ENCODE data around the gene OR6Y1. TPM values are rescaled to one million over a fixed set of nuclear protein-coding genes. Genes with fewer than 3 reads are reported as not detected.

The OR6Y1 gene
- total RNA-seq, 1 donor from 2014 or later, result not detected

- no peak for DNase-seq (ENCODE audit: low spot score)
- Histone ChIP-seq H3K4me3 (no peak overlapping the region), H4K20me1 (ENCODE audit: low read depth) (no peaks in the 10 kb centered on the region), H3K27me3 (no peaks in the 10 kb centered on the region), H3K9me3 (ENCODE audit: low read depth) (no peaks in the 10 kb centered on the region), H3F3A (ENCODE audit: low read depth) (no peaks in the 10 kb centered on the region), H3K27ac (no peak overlapping the region), H3K36me3 (no peaks in the 10 kb centered on the region), H3K4me2 (no peak overlapping the region), H3K4me1 (peaks cover 13% of the 10 kb centered on the region), H3K79me2 (ENCODE audit: low read depth) (no peaks in the 10 kb centered on the region), H3K9ac (no peak overlapping the region), H2AFZ (replicated peaks) (no peak overlapping the region)
- H3K27ac Mint-ChIP-seq, result no peak overlapping the region
- peaks cover 4% of the 10 kb centered on the region for H3K9me3 Mint-ChIP-seq
- H3K4me1 Mint-ChIP-seq, result no peaks in the 10 kb centered on the region
- TF ChIP-seq, protein P1, sequence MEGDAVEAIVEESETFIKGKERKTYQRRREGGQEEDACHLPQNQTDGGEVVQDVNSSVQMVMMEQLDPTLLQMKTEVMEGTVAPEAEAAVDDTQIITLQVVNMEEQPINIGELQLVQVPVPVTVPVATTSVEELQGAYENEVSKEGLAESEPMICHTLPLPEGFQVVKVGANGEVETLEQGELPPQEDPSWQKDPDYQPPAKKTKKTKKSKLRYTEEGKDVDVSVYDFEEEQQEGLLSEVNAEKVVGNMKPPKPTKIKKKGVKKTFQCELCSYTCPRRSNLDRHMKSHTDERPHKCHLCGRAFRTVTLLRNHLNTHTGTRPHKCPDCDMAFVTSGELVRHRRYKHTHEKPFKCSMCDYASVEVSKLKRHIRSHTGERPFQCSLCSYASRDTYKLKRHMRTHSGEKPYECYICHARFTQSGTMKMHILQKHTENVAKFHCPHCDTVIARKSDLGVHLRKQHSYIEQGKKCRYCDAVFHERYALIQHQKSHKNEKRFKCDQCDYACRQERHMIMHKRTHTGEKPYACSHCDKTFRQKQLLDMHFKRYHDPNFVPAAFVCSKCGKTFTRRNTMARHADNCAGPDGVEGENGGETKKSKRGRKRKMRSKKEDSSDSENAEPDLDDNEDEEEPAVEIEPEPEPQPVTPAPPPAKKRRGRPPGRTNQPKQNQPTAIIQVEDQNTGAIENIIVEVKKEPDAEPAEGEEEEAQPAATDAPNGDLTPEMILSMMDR (IDR thresholded peaks at IDR 0.05), result no peak
- TF ChIP-seq EZH2 (IDR thresholded peaks at IDR 0.05) (no peak), EZH2phosphoT487 (IDR thresholded peaks at IDR 0.05) (no peak)
- no peaks in the 10 kb centered on the region for H3K36me3 Mint-ChIP-seq
- H3K4me3 Mint-ChIP-seq, result no peak overlapping the region
- no peaks in the 10 kb centered on the region for H3K27me3 Mint-ChIP-seq (ENCODE audit: insufficient read depth, low read depth)
Observed at GRCh38 chr1:158583962-158584361, 29.8 kb upstream of the OR6Y1 start.

DNA sequence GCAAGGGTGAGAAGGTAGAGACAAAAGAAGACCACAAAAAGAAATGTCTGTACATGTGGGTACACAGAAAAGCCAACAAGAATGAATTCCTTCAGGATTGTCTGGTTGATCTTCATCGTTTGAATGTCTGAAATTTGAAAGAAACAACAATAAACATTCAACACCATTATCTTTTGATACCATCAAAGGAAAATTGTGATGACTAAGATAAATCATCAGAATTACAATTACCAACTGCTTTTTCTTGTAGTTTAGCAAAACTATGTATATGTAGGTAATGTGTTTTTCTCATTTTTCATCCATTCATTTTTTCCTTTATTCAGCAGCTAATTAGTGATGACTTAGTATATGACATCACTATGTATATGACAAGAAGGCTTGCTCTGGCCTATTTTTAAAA, 25.5 kb upstream of the OR6Y1 start, which contains the start of gene OR10X1:
Gene OR10X1 (minus strand): TSS at position 167 of the 400 bp plus-strand sequence. CDS start 0 bp downstream, at position 167.
- no peaks in the 10 kb centered on the region for H3K36me3 Mint-ChIP-seq
- no peak within 1 kb of the TSS for H3K4me3 Mint-ChIP-seq
- no peaks in the 10 kb centered on the region for H3K27me3 ChIP-seq

GRCh38 chr1:158577561-158577960, 23.4 kb upstream of the OR6Y1 start:
- Histone ChIP-seq H2AFZ (replicated peaks) (no peak overlapping the region), H3K4me1 (no peaks in the 10 kb centered on the region), H4K20me1 (ENCODE audit: low read depth) (no peaks in the 10 kb centered on the region), H3K27me3 (no peaks in the 10 kb centered on the region), H3K9ac (no peak overlapping the region), H3K36me3 (no peaks in the 10 kb centered on the region), H3K9me3 (ENCODE audit: low read depth) (no peaks in the 10 kb centered on the region), H3K27ac (no peak overlapping the region), H3K4me2 (no peak overlapping the region), H3K79me2 (ENCODE audit: low read depth) (no peaks in the 10 kb centered on the region), H3K4me3 (no peak overlapping the region), H3F3A (ENCODE audit: low read depth) (no peaks in the 10 kb centered on the region)
- DNase-seq (ENCODE audit: low spot score), result no peak
- H3K9me3 Mint-ChIP-seq, result no peaks in the 10 kb centered on the region
- no peak overlapping the region for H3K4me3 Mint-ChIP-seq
- H3K36me3 Mint-ChIP-seq, result no peaks in the 10 kb centered on the region
- TF ChIP-seq, protein P1 (IDR thresholded peaks at IDR 0.05), result no peak
- TF ChIP-seq EZH2 (IDR thresholded peaks at IDR 0.05), result no peak
- H3K4me1 Mint-ChIP-seq, result no peaks in the 10 kb centered on the region
- no peak overlapping the region for H3K27ac Mint-ChIP-seq
- H3K27me3 Mint-ChIP-seq (ENCODE audit: insufficient read depth, low read depth), result no peaks in the 10 kb centered on the region

More for the DNA sequence above, 25.5 kb upstream of the OR6Y1 start, which contains the start of gene OR10X1:
- no peak within 1 kb of the TSS for H3K4me3 ChIP-seq
- H3K9me3 Mint-ChIP-seq, result no peaks in the 10 kb centered on the region
- H4K20me1 ChIP-seq (ENCODE audit: low read depth), result no peaks in the 10 kb centered on the region
- no peak within 1 kb of the TSS for H2AFZ ChIP-seq (replicated peaks)
- no peaks in the 10 kb centered on the region for H3K4me1 ChIP-seq
- no peaks in the 10 kb centered on the region for H3F3A ChIP-seq (ENCODE audit: low read depth)
- no peaks in the 10 kb centered on the region for H3K4me1 Mint-ChIP-seq
- TF ChIP-seq, protein P1 (IDR thresholded peaks at IDR 0.05), result no peak
- TF ChIP-seq EZH2phosphoT487 (IDR thresholded peaks at IDR 0.05), result no peak
- TF ChIP-seq EZH2 (IDR thresholded peaks at IDR 0.05), result no peak
- no peaks in the 10 kb centered on the region for H3K9me3 ChIP-seq (ENCODE audit: low read depth)
- no peak within 1 kb of the TSS for H3K27ac Mint-ChIP-seq
- no peak within 1 kb of the TSS for H3K27ac ChIP-seq
- no peaks in the 10 kb centered on the region for H3K79me2 ChIP-seq (ENCODE audit: low read depth)
- no peaks in the 10 kb centered on the region for H3K36me3 ChIP-seq
- H3K27me3 Mint-ChIP-seq (ENCODE audit: insufficient read depth, low read depth), result no peaks in the 10 kb centered on the region
- H3K9ac ChIP-seq, result no peak within 1 kb of the TSS
- no peak for DNase-seq (ENCODE audit: low spot score)
- H3K4me2 ChIP-seq, result no peak within 1 kb of the TSS
